Glomerular visceral epithelial cell (primary cell): ENCODE data around the gene MALAT1.

Experiments
- DNase-seq: peaks from one replicate; pipeline ENCODE4 v3.0.0-alpha.2; 2016; ENCODE audit errors: extremely low spot score

MALAT1 gene

DNA sequence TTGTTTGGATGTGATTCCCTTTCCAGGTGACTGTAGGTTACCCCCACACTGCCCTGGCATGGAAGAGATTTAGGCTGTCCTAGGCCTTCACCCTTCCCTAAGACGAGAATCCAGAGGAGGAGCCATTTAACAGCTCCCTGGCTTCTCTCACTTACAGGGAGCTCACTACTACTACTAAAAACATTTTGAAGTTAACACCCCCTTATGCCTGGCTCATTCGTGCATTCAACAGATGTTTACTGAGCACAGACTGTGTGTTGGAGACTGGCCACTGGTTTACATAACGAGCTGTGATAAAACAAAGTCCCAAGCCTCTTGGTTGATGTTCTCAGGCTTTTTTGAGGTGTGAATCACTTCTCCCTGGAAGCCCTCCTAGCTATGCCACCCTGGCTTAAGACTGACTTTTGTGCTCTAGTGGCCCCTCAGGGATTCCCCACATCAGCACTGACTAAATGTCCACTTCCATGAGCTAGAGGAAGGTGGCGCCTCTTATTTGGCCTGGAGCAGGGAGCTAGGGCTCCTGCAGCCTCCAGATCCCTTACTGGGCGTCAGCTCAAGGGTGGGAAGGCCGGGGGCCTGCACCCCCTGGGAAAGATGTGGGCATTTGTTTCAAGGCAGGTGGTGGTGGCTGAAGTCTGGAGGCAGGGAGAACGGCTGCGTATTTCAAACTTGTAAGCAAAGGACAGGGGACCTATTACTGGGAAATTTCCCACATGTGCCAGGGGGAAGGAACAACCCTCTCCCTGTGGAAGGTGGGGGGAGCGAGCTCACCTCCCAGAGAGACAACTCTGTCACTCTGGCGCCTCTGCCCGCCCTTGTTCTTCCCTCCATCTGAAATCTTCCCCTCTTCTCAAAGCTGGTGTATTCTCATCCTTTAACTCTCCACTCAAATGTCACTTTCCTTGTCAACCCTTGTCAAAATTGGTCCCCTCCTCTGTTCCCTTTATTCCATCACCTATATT, 19.4 kb upstream of the MALAT1 start:
- peak; percentile 70 for DNase-seq

DNA sequence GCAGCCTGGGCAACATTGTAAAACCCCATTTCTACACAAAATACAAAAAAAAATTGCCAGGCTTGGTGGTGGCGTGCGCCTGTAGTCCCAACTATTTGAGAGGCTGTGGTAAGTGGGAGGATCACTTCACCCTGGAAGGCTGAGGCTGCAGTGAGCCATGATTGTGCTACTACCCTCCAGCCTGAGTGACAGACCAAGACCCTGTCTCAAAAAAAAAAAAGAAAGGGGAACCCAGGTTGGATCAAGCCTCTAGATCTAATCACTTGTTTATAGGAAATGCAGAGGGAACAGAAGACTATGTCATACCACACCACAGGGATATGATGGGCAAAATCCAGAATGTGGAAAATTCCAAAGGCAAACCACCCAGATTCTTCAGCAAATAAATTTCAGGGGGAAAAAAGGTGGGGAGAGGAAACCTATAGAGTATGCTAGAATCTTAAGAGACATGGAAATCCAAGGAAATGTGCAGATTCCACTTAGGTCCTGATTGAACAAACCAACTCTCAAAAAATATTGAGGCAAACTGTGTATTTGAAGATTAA, 16.5 kb upstream of the MALAT1 start:
- DNase-seq: no peak

DNA sequence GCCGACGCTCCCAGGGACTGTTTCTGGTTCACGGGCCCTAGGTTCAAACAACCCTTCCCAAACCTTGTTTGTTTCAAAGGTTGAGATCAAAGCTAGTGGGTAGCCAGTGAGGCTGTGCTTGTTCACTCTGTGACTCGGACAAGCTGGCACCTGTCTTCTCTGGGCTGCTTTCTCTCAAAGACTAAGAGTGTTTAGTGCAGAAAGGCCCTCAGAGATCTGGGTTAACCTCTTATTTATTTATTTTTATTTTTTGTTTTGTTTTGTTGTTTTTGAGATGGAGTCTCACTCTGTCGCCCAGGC, 13.0 kb upstream of the MALAT1 start:
- no peak for DNase-seq

DNA sequence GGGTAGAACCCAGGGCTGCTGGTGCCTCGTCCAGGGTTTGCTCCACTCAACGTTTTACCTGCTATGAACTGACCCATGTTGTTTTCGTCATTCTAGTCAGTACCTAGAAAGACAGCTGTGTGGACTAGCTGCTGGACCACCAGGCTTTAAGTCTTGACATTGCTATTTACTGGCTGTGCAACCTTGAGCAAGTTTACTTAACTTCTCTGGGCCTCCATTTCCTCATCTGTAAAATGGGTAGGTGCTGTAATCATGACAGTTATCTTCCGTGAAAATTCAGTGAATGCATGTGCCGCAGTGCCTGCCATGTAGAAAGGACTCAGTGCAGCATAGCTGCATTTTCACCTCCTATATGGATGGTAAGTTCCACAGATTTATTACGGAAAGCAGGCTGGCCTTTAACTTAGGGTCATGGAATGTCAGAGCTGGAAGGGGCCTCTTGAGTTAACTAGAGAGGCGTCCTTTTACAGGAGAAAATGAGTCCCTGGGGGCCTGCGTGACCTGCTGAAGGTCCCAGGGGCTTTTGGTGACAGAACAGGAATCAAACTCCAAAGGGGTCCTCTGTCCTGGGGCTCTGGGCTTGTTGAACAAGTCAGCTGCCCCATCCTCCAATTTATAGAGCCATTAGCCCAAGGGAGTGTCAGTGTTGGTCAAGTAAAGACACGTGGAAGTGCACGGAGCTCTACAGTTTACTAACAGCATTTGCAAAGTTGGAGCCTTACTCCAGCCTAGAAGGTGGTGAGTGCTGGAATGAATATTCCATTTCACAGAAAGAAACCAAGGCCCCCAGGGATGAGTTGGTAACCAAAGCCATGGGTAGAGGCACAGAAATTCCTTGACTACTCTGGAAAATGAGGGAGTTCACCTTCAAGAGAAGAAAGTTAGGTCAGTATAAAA, 12.0 kb upstream of the MALAT1 start:
- DNase-seq: no peak

DNA sequence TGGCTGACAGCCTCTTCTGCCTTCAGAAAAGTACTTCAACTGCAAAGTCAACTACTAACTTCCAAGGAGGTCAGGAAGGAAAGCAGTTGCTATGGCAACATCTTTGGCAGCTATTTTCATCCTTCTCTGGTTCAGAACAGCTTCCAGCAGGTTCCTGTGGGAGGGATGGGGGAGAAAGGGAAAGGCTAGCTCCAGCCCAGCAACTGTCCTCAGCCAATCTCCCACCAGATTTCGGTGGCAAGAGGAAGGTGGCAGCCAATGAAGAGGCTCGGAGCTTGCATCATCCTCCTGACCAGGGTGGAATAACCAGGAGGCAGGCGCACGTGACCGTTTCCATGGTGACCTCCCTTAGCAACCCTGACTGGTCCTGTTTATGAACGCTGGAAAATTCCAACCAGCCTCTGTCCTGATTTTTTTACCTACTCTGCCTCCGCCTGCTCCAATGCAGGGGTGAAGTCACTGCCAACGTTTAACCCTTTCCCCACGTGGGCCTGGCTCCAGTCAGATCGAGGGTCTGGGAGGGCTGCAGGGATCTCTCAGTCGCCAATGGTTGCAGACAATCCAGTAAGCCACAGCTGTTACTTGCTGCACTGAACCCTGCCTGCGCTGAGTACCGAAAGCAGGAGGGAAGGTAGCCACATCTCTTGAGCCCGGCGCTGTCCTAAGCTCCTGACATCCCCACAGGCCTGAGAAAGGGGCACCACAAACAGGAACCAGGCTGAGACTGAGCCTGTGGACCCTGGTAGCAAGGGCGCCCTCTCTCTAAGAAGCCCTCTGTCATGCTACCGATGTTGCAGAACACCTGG, 11.2 kb upstream of the MALAT1 start:
- DNase-seq: peak; percentile 100

DNA sequence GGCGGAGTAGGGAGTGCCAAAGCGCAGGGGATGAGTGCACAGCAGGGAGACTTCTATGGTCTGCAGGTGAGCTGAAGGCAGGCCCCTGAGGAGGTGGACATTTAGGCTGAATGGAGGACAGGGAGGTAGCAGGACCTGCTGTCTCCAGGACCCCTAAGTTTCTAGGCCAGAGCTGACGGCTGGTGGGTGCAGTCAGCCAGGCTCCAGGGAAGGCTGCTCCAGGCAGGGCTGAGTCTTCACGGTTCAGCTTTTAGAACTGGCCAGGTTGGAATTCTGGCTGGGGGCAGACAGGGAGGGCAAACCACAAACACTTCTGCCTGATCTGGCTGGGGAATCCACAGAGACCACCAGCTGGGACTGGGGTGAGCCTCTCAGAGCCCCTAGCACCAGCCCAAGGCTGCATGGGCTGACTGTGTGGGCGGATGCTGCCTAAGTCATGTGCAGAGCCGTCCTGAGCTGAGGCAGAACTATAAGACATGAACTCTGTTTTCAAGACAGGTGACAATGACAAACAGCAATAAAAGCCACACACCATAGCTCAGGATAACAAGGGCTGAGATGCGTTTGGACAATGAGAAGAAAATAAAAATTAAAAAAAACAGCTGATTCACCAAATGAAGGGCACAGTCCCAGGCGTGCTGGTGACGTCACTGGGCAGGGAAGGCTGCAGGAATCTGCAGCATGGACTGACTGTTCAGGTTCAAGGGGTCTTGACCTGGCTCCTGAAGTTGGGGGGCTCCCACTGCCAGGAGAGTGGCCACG, 10.4 kb upstream of the MALAT1 start:
- peak; percentile 79 for DNase-seq

DNA sequence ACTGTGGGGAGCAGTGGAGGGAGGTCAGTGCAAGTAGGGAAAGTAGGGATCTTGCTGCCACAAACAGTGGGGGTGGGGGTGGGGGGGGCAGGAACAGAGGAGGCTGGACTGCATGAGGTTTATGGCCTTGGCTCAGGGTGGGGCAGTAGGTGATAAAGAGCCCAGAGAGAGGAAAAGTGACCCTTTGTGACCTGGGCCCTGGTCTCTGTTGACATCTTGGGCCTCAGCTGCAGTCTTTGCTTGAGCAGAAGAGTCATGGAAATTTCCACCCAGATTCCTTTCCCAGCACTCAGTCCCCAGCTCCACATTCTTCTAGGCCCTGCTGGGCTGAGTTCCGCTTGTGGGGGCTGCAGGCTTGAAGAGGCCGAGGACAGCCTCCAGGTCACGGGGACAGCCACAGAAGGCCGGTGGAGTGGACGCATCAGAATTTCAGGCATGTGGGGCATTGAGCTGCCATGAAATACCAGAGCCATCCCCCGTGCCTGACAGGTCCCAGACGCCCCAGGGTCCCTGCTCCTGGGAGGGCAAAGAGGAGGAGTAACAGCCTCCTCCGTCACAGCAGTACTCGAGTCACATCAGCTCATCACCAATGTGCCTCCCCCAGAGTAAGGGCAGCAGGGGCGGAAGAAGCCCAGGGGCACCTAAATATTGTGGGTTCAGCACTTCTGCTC, 9.7 kb upstream of the MALAT1 start:
- DNase-seq: peak; percentile 81

DNA sequence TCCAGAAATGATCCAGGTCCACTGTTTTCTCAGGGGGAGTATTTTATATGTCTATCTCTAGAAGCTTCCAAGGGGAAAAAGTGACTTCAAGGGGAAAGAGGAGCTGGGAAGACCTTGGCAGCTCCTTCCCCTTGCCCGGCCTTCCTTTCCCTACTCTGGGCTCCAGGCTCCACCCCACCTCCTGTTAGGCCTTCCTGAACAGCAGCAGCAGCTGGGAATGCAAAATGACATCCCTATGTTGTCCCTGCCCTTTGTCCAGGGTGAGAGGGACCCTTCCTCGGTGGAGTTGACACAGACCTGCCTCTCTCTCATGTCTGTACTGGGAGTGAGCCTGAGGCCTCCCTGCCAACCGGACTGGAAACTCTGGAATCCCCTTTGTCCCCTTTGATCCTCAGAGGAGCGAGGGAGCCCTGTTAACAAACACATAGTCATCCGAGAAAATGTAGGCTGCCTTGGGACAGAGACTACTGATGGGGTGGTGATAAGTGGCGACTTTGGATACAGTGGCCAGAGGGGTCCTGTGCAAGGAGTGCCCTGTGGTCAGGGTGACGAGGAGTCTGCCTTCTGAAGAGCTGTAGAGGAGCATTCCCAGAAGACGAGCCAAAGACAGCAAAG, 9.0 kb upstream of the MALAT1 start:
- DNase-seq: no peak

DNA sequence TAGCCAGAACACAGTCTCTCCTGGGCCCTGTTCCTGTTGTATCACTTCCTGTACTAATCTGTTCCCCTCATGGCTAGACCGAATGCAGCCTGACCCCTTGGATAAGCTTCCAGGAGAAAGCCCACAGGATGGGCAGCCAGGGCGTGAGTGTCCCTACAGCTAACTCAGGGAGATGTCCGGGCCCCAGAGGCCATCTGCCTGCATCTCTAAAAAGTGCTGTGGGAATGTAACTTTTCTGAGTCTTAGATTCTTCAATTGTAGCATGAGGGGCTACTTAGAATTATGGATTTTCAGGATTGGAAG, 7.7 kb upstream of the MALAT1 start:
- no peak for DNase-seq

DNA sequence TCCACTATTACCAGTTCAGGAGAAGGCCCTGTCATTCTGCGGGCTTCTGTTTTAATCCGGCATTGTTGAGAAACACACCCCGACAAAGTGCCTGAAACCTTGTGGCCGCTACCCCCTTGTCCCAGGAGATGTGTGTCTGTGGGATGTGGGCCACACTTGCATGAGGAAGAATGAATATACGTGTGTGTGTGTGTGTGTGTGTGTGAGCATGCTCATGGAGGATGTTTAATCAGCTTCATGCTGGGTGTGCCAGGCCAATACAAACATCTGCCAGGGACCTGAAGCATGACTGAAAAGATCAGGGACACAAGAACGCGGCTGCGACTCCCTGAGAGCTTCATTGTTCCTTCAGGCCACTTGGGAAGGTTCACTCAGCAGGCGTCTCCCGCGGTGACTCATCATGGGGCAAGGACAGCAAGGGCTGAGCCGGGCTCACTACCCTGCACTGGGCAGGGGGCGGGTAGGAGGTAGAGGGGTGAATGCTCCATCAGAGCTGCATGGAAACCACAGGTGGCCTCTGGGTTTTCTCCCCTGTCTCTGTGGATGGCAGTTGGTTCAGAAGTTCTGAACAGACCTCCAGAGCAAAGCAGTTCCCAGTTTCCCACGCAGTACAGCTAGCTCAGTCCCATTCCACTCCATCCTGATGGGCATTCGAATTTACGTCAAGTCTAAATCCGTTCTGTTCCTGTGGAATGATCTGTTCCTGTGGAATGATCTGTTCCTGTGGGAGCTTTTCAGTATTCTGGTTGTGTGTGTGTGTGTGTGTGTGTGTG, 7.0 kb upstream of the MALAT1 start:
- DNase-seq: peak; percentile 90

DNA sequence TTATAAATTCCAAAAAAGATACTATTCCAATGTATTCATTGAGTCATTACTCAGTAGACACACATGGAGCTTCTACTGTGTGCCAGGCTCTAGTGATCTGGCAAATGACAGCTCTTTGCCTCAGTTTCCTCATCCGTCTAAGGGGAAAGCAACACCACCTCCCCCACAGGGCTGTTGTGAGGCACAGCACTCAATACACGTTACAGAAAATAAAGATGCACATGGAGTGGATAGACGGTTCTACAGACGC, 6.5 kb upstream of the MALAT1 start:
- no peak for DNase-seq

DNA sequence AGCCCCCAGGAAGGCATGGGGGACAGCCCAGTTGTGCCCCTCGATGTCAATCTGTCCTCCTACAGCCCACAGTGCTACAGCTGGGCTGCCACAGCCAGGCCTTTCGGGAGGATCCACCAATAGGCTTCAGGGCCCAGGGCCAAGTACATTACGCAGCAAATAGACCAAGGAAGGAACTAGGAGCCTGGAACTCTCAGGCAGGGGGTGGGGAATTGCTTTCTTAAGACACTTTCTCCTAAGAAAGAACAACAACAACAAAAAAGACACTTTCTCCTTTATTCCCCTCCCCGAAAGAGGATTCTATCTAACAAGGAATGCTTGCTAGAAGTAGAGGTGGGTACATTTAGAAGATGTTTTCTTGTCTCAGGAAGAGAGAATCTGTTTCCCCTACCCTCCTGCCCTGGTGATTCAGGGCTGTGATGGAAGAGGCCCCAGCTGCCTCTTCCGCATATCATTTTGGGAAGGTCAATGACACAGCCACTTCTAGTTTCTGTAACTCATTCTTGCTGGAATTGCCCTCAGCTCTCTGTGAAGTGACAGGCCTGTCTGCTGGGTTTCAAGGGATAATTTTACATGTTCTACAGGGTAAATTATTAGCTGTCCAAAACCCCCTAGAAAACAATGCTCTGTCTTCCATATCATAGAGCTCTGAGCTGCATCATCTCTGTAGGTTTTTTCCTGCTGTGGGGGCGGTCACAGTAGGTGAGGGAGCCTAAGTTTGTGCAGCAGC, 6.0 kb upstream of the MALAT1 start:
- DNase-seq: peak; percentile 76

DNA sequence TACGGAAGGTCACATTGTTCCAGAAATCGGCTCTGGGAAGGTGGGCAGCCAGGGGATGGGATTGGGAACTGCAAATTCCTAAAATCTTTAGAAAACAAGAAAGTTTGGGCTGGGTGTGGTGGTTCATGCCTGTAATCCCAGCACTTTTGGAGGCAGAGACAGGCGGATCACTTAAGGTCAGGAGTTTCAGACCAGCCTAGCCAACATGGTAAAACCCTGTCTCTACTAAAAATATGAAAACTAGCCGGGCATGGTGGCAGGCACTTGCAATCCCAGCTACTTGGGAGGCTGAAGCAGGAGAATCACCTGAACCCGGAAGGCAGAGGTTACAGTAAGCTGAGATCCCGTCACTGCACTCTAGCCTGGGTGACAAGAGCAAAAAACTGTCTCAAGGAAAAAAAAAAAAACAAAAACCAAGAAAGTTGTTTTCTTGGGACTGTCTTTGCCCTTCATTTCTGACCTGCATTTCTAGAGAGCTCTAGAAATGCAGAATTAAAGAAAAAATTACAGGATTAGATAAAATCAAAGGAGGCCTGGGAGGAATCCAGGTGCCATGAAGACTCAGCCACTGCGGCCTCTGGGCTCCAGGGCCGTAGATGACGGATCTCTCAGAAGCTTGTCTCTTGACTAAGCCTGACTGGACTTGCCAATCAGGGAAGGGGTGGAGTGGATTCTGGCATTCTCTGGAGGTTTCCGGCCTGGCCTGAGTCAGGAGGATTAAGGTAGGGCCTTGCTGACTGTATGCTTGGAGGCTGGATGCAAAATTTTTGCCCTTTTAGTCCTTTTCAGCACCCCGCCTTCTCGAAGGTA, 5.3 kb upstream of the MALAT1 start:
- peak; percentile 93 for DNase-seq

DNA sequence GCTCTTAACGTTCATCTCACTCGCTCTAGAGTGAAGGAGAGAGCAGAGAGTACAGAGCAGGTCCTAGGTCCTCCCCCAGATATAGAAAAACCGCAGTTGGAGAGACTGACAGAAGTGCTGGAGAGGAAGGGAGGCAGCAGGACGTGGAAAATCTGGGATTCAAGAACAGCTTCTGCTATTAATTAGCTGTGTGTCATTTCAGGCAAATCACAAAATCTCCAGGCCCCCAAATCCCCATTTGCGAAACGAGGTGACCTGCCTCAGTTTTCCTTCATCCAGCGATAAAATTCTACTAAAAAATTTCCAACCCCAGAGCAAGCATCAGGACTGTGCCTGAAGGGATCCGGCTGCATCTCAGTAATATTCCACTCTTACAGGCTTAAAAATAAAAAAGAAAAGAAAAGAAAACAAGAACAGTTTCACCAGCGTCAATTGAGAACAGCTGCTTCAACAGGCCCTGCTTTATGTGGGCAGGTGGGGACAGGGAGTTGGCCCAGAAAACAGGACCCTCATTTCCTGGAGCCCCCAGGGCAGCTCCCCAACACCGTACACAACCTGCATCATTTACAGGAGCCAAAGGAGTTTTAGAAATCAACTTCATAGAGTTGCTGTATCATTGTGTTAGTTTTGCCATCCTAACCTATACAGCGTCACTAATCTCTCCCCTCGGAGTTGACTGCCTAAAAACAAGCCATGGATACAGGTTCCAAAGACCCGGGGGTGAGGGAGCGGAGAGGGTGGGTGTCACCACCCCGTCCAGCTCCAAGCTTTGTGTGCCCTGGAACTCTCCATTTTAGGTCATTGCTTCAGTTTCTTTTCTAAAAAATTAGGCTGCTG, 2.3 kb upstream of the MALAT1 start:
- DNase-seq: no peak

DNA sequence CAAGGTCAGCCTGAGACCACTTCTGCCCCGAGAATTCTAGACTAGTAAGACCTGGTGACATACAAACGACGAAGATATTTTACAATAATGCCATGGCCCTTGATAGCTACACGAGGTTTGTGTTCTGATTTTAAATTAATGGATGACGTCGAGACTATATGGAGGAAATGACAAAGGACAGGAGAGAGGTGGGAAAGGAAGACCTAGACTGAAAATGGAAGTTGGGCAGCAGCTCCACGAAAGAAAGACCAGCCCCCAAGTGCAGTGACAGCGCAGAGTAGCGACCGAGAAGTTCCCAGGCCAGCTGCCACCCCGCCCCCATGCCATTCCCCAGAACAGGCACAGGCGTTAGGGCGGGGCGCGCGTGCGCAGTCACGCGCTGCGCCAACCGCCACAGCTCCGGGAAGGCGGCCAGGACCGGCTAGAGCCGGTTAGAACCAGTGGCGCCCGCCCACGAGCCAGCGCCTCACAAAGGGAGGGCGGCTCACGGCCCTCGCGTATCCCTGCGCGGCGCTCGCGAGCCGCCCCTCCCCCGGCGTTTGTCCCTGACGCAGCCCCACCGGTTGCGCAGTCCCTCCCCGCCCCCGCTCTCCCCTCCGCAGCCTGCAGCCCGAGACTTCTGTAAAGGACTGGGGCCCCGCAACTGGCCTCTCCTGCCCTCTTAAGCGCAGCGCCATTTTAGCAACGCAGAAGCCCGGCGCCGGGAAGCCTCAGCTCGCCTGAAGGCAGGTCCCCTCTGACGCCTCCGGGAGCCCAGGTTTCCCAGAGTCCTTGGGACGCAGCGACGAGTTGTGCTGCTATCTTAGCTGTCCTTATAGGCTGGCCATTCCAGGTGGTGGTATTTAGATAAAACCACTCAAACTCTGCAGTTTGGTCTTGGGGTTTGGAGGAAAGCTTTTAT, 1.5 kb upstream of the MALAT1 start:
- DNase-seq: peak; percentile 99

DNA sequence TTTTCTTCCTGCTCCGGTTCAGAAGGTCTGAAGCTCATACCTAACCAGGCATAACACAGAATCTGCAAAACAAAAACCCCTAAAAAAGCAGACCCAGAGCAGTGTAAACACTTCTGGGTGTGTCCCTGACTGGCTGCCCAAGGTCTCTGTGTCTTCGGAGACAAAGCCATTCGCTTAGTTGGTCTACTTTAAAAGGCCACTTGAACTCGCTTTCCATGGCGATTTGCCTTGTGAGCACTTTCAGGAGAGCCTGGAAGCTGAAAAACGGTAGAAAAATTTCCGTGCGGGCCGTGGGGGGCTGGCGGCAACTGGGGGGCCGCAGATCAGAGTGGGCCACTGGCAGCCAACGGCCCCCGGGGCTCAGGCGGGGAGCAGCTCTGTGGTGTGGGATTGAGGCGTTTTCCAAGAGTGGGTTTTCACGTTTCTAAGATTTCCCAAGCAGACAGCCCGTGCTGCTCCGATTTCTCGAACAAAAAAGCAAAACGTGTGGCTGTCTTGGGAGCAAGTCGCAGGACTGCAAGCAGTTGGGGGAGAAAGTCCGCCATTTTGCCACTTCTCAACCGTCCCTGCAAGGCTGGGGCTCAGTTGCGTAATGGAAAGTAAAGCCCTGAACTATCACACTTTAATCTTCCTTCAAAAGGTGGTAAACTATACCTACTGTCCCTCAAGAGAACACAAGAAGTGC, 661 bp upstream of the MALAT1 start:
- DNase-seq: peak; percentile 58
